Sigmoid colon (tissue), 7 donors: ENCODE measurements around the gene TRAFD1. TPM values are rescaled to one million over a fixed set of nuclear protein-coding genes. Genes with fewer than 3 reads are reported as not detected.
A peak's percentile ranks its signal among the peaks of the same experiment; 100 is the strongest.

Source experiments
- DNase-seq: peaks from one replicate; pipeline ENCODE4 v3.0.0-alpha.2; 2019
- H3K27ac ChIP-seq, 4 donors: fragments of 200-600 bp; sonication (generic); one replicate each; pipeline ENCODE4 v1.5.1; 2016 to 2019; ENCODE audit warnings: mild to moderate bottlenecking in 1 of 4
- H3K27me3 ChIP-seq, 3 donors: fragments of 200-600 bp; sonication (generic); one replicate each; pipeline ENCODE4 v1.5.1; 2019; ENCODE audit warnings: mild to moderate bottlenecking in 1 of 3
- H3K36me3 ChIP-seq, 4 donors: fragments of 200-600 bp; sonication (generic); one replicate each; pipeline ENCODE4 v1.5.1; 2016 to 2019
- H3K4me1 ChIP-seq, 4 donors: fragments of 200-600 bp; sonication (generic); one replicate each; pipeline ENCODE4 v1.5.1; 2017 to 2019
- H3K4me3 ChIP-seq, 4 donors: fragments of 200-600 bp; sonication (generic); one replicate each; pipeline ENCODE4 v1.5.1; 2017 to 2019; ENCODE audit warnings: mild to moderate bottlenecking in 2 of 4, moderate library complexity in 1 of 4
- H3K9me3 ChIP-seq, 4 donors: fragments of 200-600 bp in 3 of 4; sonication (generic) in 3 of 4; one replicate each; pipeline versions ENCODE4 v1.5.1 to v1.6.1; 2013 to 2019
- EP300 ChIP-seq, 4 donors: sonication (generic); formaldehyde crosslinking; IDR thresholded peaks; one replicate each; pipeline ENCODE4 v1.6.1; 2017; ENCODE audit warnings: antibody characterized with exemption in 4 of 4
- POLR2A ChIP-seq, 2 donors: fragments of 450-650 bp; IDR thresholded peaks; one replicate each; pipeline ENCODE4 v1.6.1; 2016; ENCODE audit warnings: antibody characterized with exemption in 2 of 2, mild to moderate bottlenecking in 2 of 2, moderate library complexity in 2 of 2
- POLR2AphosphoS5 ChIP-seq, 4 donors: sonication (generic); formaldehyde crosslinking; IDR thresholded peaks; one replicate each; pipeline ENCODE4 v1.6.1; 2017; ENCODE audit warnings: antibody characterized with exemption in 4 of 4
- WGBS, 2 donors: extraction: QIAGEN DNeasy Blood & Tissue Kit; methylation state at CpG; one replicate each; pipeline ENCODE4 v1.1.7; 2013; 5-methylcytosine and 5-hydroxymethylcytosine counted together
- intact Hi-C: fragments of 100-400 bp; cut with DNase I; formaldehyde crosslinking; loops from one replicate; pipeline ENCODE4 v1.15.1; 2023
- polyA plus RNA-seq, 3 donors: library from polyadenylated mRNA; stranded (reverse); fragments of 200-250 nt; gene quantifications; one replicate each; pipeline ENCODE4 v1.2.3, GENCODE V29; 2013
- total RNA-seq, 4 donors: library from RNA; depleted of rRNA; stranded (reverse); fragments of >200 nt; gene quantifications; one replicate each; pipeline ENCODE4 v1.1.0, GENCODE V29; 2016
- TF ChIP-seq, protein P1 (sequence below), 4 experiments: fragments of 450-650 bp in 3 of 4; fragments of 200-600 bp in 1 of 4; IDR thresholded peaks; one replicate each; pipeline ENCODE4 v1.5.1; 2016 to 2019; ENCODE audit warnings: antibody characterized with exemption in 4 of 4, mild to moderate bottlenecking in 3 of 4, moderate library complexity in 2 of 4
- donor health status: healthy with polysubstance abuse.
- donor health status: Bipolar disorder and iron deficiency.
- donor health status: healthy.

Gene TRAFD1
- total and polyA plus RNA-seq, 7 donors: 17.4 to 90.8 (median 42.1) TPM

DNA sequence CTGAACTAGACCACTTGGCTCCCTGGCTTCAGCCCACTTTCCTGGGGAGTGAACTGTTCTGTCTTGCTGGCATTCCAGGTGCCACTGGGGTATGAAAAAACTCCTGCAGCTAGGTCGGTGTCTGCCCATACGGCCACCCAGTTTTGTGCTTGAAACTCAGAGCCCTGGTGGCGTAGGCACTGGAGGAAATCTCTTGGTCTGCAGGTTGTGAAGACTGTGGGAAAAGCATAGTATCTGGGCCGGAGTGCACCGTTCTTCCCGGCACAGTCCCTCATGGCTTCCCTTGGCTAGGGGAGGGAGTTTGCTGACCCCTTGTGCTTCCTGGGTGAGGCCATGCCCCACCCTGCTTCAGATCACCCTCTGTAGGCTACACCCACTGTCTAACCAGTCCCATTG, 33.8 kb downstream of the TRAFD1 start:
- peaks cover 26 to 78% (median 45%) of the 10 kb centered on the region in 4 donors for H3K36me3 ChIP-seq
- TF ChIP-seq, protein P1, sequence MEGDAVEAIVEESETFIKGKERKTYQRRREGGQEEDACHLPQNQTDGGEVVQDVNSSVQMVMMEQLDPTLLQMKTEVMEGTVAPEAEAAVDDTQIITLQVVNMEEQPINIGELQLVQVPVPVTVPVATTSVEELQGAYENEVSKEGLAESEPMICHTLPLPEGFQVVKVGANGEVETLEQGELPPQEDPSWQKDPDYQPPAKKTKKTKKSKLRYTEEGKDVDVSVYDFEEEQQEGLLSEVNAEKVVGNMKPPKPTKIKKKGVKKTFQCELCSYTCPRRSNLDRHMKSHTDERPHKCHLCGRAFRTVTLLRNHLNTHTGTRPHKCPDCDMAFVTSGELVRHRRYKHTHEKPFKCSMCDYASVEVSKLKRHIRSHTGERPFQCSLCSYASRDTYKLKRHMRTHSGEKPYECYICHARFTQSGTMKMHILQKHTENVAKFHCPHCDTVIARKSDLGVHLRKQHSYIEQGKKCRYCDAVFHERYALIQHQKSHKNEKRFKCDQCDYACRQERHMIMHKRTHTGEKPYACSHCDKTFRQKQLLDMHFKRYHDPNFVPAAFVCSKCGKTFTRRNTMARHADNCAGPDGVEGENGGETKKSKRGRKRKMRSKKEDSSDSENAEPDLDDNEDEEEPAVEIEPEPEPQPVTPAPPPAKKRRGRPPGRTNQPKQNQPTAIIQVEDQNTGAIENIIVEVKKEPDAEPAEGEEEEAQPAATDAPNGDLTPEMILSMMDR (IDR thresholded peaks at IDR 0.05): no peak
- TF ChIP-seq EP300 (IDR thresholded peaks at IDR 0.05) (no peak), POLR2AphosphoS5 (IDR thresholded peaks at IDR 0.05) (no peak), POLR2A (IDR thresholded peaks at IDR 0.05) (no peak)
- peak; percentile 11 for DNase-seq
- H3K4me3 ChIP-seq: no peak overlapping the region
- WGBS, 2 donors: 97 to 98% methylated on average over 6 of the region's 6 CpGs
- no peaks in the 10 kb centered on the region for H3K4me1 ChIP-seq
- no peak overlapping the region for H3K27ac ChIP-seq
- no peaks in the 10 kb centered on the region for H3K27me3 ChIP-seq
- no peaks in the 10 kb centered on the region for H3K9me3 ChIP-seq
- intact Hi-C loops: loop anchor here (10.0 kb wide), 1 partner anchor 94 kb away; no protein-coding TSS in a partner anchor

DNA sequence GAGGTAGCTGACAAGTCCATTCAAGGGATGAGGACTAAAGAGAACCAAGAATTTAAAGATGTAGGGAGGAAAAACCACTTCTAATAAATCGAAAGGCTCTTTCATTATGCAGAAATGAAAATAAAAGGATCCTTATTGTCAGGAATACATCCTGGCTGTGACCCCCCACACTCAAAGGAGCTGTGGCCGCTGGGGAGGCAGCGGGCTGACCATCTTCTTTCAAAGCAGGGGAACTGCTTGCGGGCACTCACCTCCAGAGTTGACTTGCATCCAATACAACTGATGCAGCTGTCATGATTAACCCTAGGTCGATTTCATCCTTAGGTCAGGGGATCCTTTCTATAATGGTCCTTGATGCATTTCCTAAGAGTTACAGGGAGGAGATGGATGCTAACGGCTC, 35.3 kb downstream of the TRAFD1 start:
- DNase-seq: peak; percentile 47
- intact Hi-C loops: loop anchor here (10.0 kb wide), 1 partner anchor 216 kb away; no protein-coding TSS in a partner anchor
- H3K36me3 ChIP-seq: peaks cover 26 to 76% (median 45%) of the 10 kb centered on the region in 4 donors

DNA sequence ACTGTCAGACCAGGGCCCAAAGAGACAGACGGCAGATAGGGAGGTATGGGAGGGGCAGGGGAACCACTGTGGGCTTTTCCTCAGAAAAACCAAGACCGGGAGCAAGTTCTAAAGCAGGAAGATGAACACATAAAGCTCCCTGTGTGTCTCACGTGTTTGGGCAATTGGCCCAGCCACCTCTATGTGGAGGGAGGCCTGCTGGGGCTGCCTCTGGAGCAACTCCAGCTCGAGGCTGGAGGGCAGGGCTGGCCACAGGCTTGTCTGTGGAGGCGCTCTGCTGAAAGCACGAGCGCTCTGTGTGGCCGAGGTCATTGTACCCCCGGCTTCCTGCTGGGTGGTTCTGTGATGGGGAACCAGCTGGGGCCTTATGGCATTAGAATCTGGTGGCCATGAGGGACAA, 36.4 kb downstream of the TRAFD1 start:
- peak; percentile 15 for DNase-seq
- intact Hi-C loops: loop anchor here (10.0 kb wide), 1 partner anchor 217 kb away; no protein-coding TSS in a partner anchor

More for the DNA sequence above, 35.3 kb downstream of the TRAFD1 start:
- TF ChIP-seq, protein P1 (IDR thresholded peaks at IDR 0.05): no peak
- TF ChIP-seq POLR2AphosphoS5 (IDR thresholded peaks at IDR 0.05) (no peak), POLR2A (IDR thresholded peaks at IDR 0.05) (no peak), EP300 (IDR thresholded peaks at IDR 0.05) (no peak)
- Histone ChIP-seq H3K4me1 (no peaks in the 10 kb centered on the region), H3K4me3 (no peak overlapping the region), H3K27ac (no peak overlapping the region), H3K27me3 (no peaks in the 10 kb centered on the region), H3K9me3 (no peaks in the 10 kb centered on the region)
- 96 to 97% methylated on average over 6 of the region's 6 CpGs for WGBS, 2 donors

DNA sequence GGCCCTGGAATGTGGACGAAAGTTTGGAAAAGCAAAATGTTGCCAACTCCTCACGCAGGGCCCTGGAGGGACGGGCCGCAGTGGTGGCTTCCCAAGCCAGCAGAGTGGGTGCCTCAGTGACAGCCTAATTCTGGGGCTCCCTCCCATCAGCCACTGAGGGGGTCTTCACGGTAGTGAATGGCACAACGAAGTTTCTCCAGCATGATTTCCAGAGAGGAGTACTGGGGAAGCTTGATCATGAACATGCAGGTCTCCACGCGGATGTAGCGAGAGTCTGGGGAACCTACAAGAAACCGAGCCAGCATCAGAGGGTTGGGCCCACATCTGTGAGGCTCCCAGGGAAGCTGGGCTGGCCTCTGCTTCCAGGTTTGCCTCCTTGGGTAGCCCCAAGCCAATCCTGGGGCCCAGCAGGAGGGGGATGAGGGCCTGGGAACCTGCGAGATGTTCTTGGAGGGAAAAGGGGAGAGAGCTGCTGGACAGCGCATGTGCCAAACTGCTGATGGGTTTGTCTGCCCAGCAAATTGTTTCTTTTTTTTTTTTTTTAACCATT, 37.0 kb downstream of the TRAFD1 start:
- peaks cover 26 to 79% (median 45%) of the 10 kb centered on the region in 4 donors for H3K36me3 ChIP-seq
- 94 to 97% methylated on average over 12 of the region's 12 CpGs for WGBS, 2 donors
- intact Hi-C loops: loop anchor here (10.0 kb wide), 1 partner anchor 218 kb away; no protein-coding TSS in a partner anchor
- no peak overlapping the region for H3K27ac ChIP-seq
- no peaks in the 10 kb centered on the region for H3K27me3 ChIP-seq
- no peaks in the 10 kb centered on the region for H3K9me3 ChIP-seq
- TF ChIP-seq, protein P1 (IDR thresholded peaks at IDR 0.05): no peak
- TF ChIP-seq POLR2AphosphoS5 (IDR thresholded peaks at IDR 0.05) (no peak), EP300 (IDR thresholded peaks at IDR 0.05) (no peak), POLR2A (IDR thresholded peaks at IDR 0.05) (no peak)
- no peak overlapping the region for H3K4me3 ChIP-seq
- peak; percentile 57 for DNase-seq
- H3K4me1 ChIP-seq: no peaks in the 10 kb centered on the region

More for the DNA sequence above, 36.4 kb downstream of the TRAFD1 start:
- no peaks in the 10 kb centered on the region for H3K27me3 ChIP-seq
- H3K27ac ChIP-seq: no peak overlapping the region
- TF ChIP-seq POLR2A (IDR thresholded peaks at IDR 0.05) (no peak), EP300 (IDR thresholded peaks at IDR 0.05) (no peak), POLR2AphosphoS5 (IDR thresholded peaks at IDR 0.05) (no peak)
- 84 to 94% methylated on average over 9 of the region's 9 CpGs for whole genome bisulfite sequencing, 2 donors
- no peaks in the 10 kb centered on the region for H3K4me1 ChIP-seq
- peaks cover 26 to 80% (median 45%) of the 10 kb centered on the region in 4 donors for H3K36me3 ChIP-seq
- H3K4me3 ChIP-seq: no peak overlapping the region
- no peaks in the 10 kb centered on the region for H3K9me3 ChIP-seq

DNA sequence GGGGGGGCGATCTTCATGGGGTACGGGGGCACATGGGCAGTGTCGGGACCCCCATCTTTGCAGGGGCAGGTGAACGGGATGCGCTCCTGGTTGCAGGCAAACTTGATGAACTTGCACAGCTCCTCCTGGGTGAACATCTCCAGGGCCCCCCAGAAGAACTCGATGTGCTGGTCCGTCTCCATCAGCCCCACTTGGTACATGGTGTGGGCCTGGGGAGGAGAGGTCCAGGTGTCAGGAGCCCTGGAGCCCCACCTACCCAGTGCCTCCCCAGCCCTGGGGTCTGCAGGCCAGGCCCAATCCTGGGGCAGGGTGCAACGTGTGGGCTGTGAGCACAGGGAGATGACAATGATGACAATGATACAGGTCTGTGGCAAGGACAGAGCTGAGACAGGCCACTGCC, 37.7 kb downstream of the TRAFD1 start:
- Histone ChIP-seq H3K27me3 (no peaks in the 10 kb centered on the region), H3K4me1 (no peaks in the 10 kb centered on the region), H3K27ac (no peak overlapping the region), H3K36me3 (peaks cover 26 to 81% (median 43%) of the 10 kb centered on the region in 4 donors), H3K4me3 (no peak overlapping the region), H3K9me3 (no peaks in the 10 kb centered on the region)
- WGBS, 2 donors: 94 to 95% methylated on average over 8 of the region's 8 CpGs
- TF ChIP-seq POLR2AphosphoS5 (IDR thresholded peaks at IDR 0.05) (no peak), POLR2A (IDR thresholded peaks at IDR 0.05) (no peak), EP300 (IDR thresholded peaks at IDR 0.05) (no peak)
- TF ChIP-seq, protein P1 (IDR thresholded peaks at IDR 0.05): no peak
- DNase-seq: peak; percentile 63
- intact Hi-C loops: loop anchor here (10.0 kb wide), 1 partner anchor 218 kb away; no protein-coding TSS in a partner anchor
